HEK293 (cell line): ENCODE results near the gene ASPDH.

Experiments used
- CTCF ChIA-PET: fragments of 350-600 bp; formaldehyde crosslinking; extraction: SDS; loops from one replicate; lab custom pipeline; 2021; ENCODE audit warnings: antibody characterized with exemption; lab: Yijun Ruan, JAX
- POLR2A ChIA-PET: fragments of 300-600 bp; formaldehyde crosslinking; extraction: SDS; loops from one replicate; lab custom pipeline; 2020; ENCODE audit warnings: antibody characterized with exemption, inconsistent platforms; lab: Yijun Ruan, JAX
- H3K27ac ChIP-seq: fragments of 200-500 bp; sonication (Bioruptor generic); 2 replicates; pipeline ENCODE4 v1.5.1; 2014; ENCODE audit warnings: low read depth, low read length, control low read depth, inconsistent platforms; ENCODE audit errors: extremely low read depth
- H3K36me3 ChIP-seq, 2 experiments: fragments of 200-500 bp in 1 of 2; sonication (Bioruptor generic) in 1 of 2; 1 replicate in 1 of 2; 2 replicates in 1 of 2; pipeline ENCODE4 v1.5.1; 2014 to 2017; ENCODE audit warnings: inconsistent platforms in 2 of 2, low read length in 2 of 2; ENCODE audit not compliant: control insufficient read depth in 2 of 2, insufficient read depth in 1 of 2
- H3K4me1 ChIP-seq: fragments of 200-500 bp; sonication (Bioruptor generic); 2 replicates; pipeline ENCODE4 v1.5.1; 2014; ENCODE audit warnings: mild to moderate bottlenecking, low read length, inconsistent platforms; ENCODE audit not compliant: control insufficient read depth, insufficient read depth
- H3K4me3 ChIP-seq: 2 replicates; pipeline ENCODE4 v1.5.1; 2011; ENCODE audit warnings: low read depth, mild to moderate bottlenecking, control low read depth, low read length, moderate library complexity
- H3K9me3 ChIP-seq: fragments of 200-500 bp; sonication (Bioruptor generic); 2 replicates; pipeline ENCODE4 v1.5.1; 2014; ENCODE audit warnings: low read depth, low read length, inconsistent platforms; ENCODE audit not compliant: control insufficient read depth, insufficient read depth
- BCL11A ChIP-seq: fragments of 450-650 bp; formaldehyde crosslinking; IDR thresholded peaks from 2 replicates; pipeline ENCODE4 v1.5.1; 2016; ENCODE audit warnings: low read depth, missing biosample characterization, missing genetic modification characterization
- GLI4 ChIP-seq: fragments of 450-650 bp; formaldehyde crosslinking; IDR thresholded peaks from 2 replicates; pipeline ENCODE4 v1.5.1; 2016; ENCODE audit warnings: missing biosample characterization, missing genetic modification characterization
- GLIS1 ChIP-seq: fragments of 450-650 bp; formaldehyde crosslinking; IDR thresholded peaks from 2 replicates; pipeline ENCODE4 v1.5.1; 2016; ENCODE audit warnings: missing biosample characterization, missing genetic modification characterization
- OSR2 ChIP-seq: fragments of 450-650 bp; formaldehyde crosslinking; IDR thresholded peaks from 2 replicates; pipeline ENCODE4 v1.5.1; 2016; ENCODE audit warnings: missing biosample characterization, missing genetic modification characterization
- PATZ1 ChIP-seq: fragments of 450-650 bp; formaldehyde crosslinking; IDR thresholded peaks from 2 replicates; pipeline ENCODE4 v1.5.1; 2016; ENCODE audit warnings: missing biosample characterization, missing genetic modification characterization
- PRDM1 ChIP-seq: fragments of 450-650 bp; formaldehyde crosslinking; IDR thresholded peaks from 2 replicates; pipeline ENCODE4; 2016; ENCODE audit warnings: missing biosample characterization, missing genetic modification characterization
- SP3 ChIP-seq: fragments of 450-650 bp; formaldehyde crosslinking; IDR thresholded peaks from 2 replicates; pipeline ENCODE4 v1.5.1; 2016; ENCODE audit warnings: missing biosample characterization, missing genetic modification characterization
- ZBTB17 ChIP-seq: fragments of 450-650 bp; formaldehyde crosslinking; IDR thresholded peaks from 2 replicates; pipeline ENCODE4 v1.5.1; 2016; ENCODE audit warnings: missing biosample characterization, missing genetic modification characterization
- ZBTB20 ChIP-seq: fragments of 450-650 bp; formaldehyde crosslinking; IDR thresholded peaks from 2 replicates; pipeline ENCODE4 v1.5.1; 2016; ENCODE audit warnings: missing biosample characterization, missing genetic modification characterization
- ZBTB44 ChIP-seq: fragments of 450-650 bp; IDR thresholded peaks from 2 replicates; pipeline ENCODE4 v1.5.1; 2018; ENCODE audit warnings: missing biosample characterization, mild to moderate bottlenecking, missing genetic modification characterization
- ZBTB48 ChIP-seq: fragments of 450-650 bp; formaldehyde crosslinking; IDR thresholded peaks from 2 replicates; pipeline ENCODE4 v1.5.1; 2016; ENCODE audit warnings: missing biosample characterization, missing genetic modification characterization
- ZEB2 ChIP-seq: fragments of 450-650 bp; formaldehyde crosslinking; IDR thresholded peaks from 2 replicates; pipeline ENCODE4 v1.5.1; 2016; ENCODE audit warnings: missing biosample characterization, missing genetic modification characterization
- ZNF112 ChIP-seq: fragments of 450-650 bp; formaldehyde crosslinking; IDR thresholded peaks from 2 replicates; pipeline ENCODE4 v1.5.0; 2017; ENCODE audit warnings: missing biosample characterization, missing genetic modification characterization
- ZNF146 ChIP-seq: fragments of 450-650 bp; formaldehyde crosslinking; IDR thresholded peaks from 2 replicates; pipeline ENCODE4 v1.5.1; 2016; ENCODE audit warnings: missing biosample characterization, missing genetic modification characterization
- ZNF157 ChIP-seq: fragments of 450-650 bp; formaldehyde crosslinking; IDR thresholded peaks from 2 replicates; pipeline ENCODE4 v1.5.1; 2016; ENCODE audit warnings: missing biosample characterization, missing genetic modification characterization
- ZNF169 ChIP-seq: fragments of 450-650 bp; formaldehyde crosslinking; IDR thresholded peaks from 2 replicates; pipeline ENCODE4 v1.5.1; 2016; ENCODE audit warnings: missing biosample characterization, missing genetic modification characterization
- ZNF175 ChIP-seq: fragments of 450-650 bp; formaldehyde crosslinking; IDR thresholded peaks from 2 replicates; pipeline ENCODE4 v1.5.1; 2016; ENCODE audit warnings: missing biosample characterization, missing genetic modification characterization
- ZNF184 ChIP-seq: fragments of 450-650 bp; IDR thresholded peaks from 2 replicates; pipeline ENCODE4 v1.5.1; 2018; ENCODE audit warnings: missing biosample characterization, mild to moderate bottlenecking, missing genetic modification characterization
- ZNF202 ChIP-seq: fragments of 450-650 bp; formaldehyde crosslinking; IDR thresholded peaks from 2 replicates; pipeline ENCODE4 v1.5.1; 2016; ENCODE audit warnings: missing biosample characterization, missing genetic modification characterization, borderline replicate concordance
- ZNF266 ChIP-seq: fragments of 450-650 bp; formaldehyde crosslinking; IDR thresholded peaks from 2 replicates; pipeline ENCODE4 v1.5.1; 2016; ENCODE audit warnings: missing biosample characterization, missing genetic modification characterization, low read depth
- ZNF274 ChIP-seq, 2 experiments: fragments of 200-500 bp in 1 of 2; fragments of 450-650 bp in 1 of 2; sonication (Bioruptor generic) in 1 of 2; formaldehyde crosslinking in 1 of 2; IDR thresholded peaks; 2 replicates each; pipeline versions ENCODE4 v1.5.1 to v1.6.1; 2014 to 2016; ENCODE audit warnings: borderline replicate concordance in 1 of 2, inconsistent platforms in 1 of 2, low read length in 1 of 2, missing biosample characterization in 1 of 2, missing genetic modification characterization in 1 of 2
- ZNF350 ChIP-seq: fragments of 450-650 bp; formaldehyde crosslinking; IDR thresholded peaks from 2 replicates; pipeline ENCODE4 v1.5.0; 2017; ENCODE audit warnings: missing biosample characterization, mild to moderate bottlenecking, missing genetic modification characterization
- ZNF366 ChIP-seq: fragments of 450-650 bp; formaldehyde crosslinking; conservative IDR thresholded peaks from 2 replicates; pipeline ENCODE4 v1.5.1; 2016; ENCODE audit warnings: missing biosample characterization, missing genetic modification characterization
- ZNF433 ChIP-seq: fragments of 450-650 bp; formaldehyde crosslinking; IDR thresholded peaks from 2 replicates; pipeline ENCODE4 v1.5.1; 2016; ENCODE audit warnings: missing biosample characterization, missing genetic modification characterization, low read depth
- ZNF473 ChIP-seq: fragments of 450-650 bp; formaldehyde crosslinking; IDR thresholded peaks from 2 replicates; pipeline ENCODE4 v1.5.1; 2017; ENCODE audit warnings: missing biosample characterization, missing genetic modification characterization
- ZNF548 ChIP-seq: fragments of 450-650 bp; formaldehyde crosslinking; IDR thresholded peaks from 2 replicates; pipeline ENCODE4 v1.5.1; 2016; ENCODE audit warnings: missing biosample characterization, missing genetic modification characterization
- ZNF585B ChIP-seq: fragments of 450-650 bp; formaldehyde crosslinking; IDR thresholded peaks from 2 replicates; pipeline ENCODE4 v1.5.1; 2016; ENCODE audit warnings: missing biosample characterization, missing genetic modification characterization
- ZNF596 ChIP-seq: fragments of 450-650 bp; IDR thresholded peaks from 2 replicates; pipeline ENCODE4 v1.5.0; 2018; ENCODE audit warnings: missing biosample characterization, mild to moderate bottlenecking, missing genetic modification characterization, moderate library complexity
- ZNF670 ChIP-seq: fragments of 450-650 bp; formaldehyde crosslinking; IDR thresholded peaks from 2 replicates; pipeline ENCODE4 v1.5.1; 2016; ENCODE audit warnings: missing biosample characterization, missing genetic modification characterization, low read depth
- TF ChIP-seq, protein P1 (sequence below): fragments of 450-650 bp; formaldehyde crosslinking; IDR thresholded peaks from 2 replicates; pipeline ENCODE4 v1.5.1; 2016; ENCODE audit warnings: missing biosample characterization, missing genetic modification characterization

The ASPDH gene

DNA sequence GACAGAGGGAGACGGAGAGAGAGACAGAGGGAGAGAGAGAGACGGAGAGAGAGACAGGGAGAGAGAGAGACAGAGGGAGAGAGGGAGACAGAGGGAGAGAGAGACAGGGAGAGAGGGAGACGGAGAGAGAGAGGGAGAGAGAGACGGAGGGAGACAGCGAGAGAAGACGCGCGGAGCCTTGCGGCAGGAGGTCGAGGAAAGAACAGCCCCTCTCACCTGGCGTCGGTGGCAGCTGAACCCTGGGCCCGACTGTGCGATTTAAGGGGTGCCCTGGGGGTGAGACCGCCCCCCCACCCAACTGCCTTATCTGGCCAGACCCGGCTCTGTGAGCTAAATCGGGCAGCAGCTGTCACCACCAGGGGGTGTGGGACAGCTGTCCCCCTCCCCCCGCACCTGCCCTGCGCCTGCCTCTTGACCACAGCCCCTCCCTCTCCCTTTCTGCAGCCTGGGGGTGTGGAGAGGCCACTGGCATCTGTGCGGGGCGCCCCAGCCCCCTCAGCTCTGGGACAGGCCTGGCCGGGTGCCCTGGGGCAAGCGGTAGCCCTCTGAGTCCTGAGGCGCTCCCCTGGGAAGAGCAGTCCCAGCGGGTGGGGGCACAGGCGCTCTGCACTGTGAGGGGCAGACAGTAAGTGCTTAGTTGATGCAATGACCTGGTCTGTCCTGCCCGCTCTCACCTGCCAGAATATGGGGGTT, 13.5 kb downstream of the ASPDH start (continued):
- TF ChIP-seq ZNF366 (tag by site-specific recombination), result peak; percentile 95
- no peak for TF ChIP-seq ZNF670
- peak; percentile 28; the same call in 1 of the 2 replicates for TF ChIP-seq GLI4 (tag by site-specific recombination)
- TF ChIP-seq ZNF548, result no peak
- TF ChIP-seq ZNF585B (tag by site-specific recombination), result no peak
- TF ChIP-seq ZNF157 (tag by site-specific recombination), result no peak
- no peak for TF ChIP-seq OSR2 (tag by site-specific recombination)
- TF ChIP-seq SP3, result no peak
- TF ChIP-seq ZNF274 (IDR thresholded peaks at IDR 0.05; ENCODE audit: low read length), result no peak
- TF ChIP-seq ZNF274 (tag by site-specific recombination; IDR thresholded peaks at IDR 0.05; ENCODE audit: borderline replicate concordance), result no peak
- TF ChIP-seq ZBTB17 (tag by site-specific recombination), result no peak
- TF ChIP-seq PRDM1 (tag by site-specific recombination), result 0 out of 2 replicates have a peak, but pooled peaks have one; percentile 5
- no peak for TF ChIP-seq ZNF146 (tag by site-specific recombination)
- no peak for TF ChIP-seq ZNF175 (tag by site-specific recombination)
- TF ChIP-seq ZBTB20 (tag by site-specific recombination), result no peak
- TF ChIP-seq ZNF433 (tag by site-specific recombination), result no peak
- no peak for TF ChIP-seq ZNF266 (tag by site-specific recombination)
- TF ChIP-seq, protein P1, sequence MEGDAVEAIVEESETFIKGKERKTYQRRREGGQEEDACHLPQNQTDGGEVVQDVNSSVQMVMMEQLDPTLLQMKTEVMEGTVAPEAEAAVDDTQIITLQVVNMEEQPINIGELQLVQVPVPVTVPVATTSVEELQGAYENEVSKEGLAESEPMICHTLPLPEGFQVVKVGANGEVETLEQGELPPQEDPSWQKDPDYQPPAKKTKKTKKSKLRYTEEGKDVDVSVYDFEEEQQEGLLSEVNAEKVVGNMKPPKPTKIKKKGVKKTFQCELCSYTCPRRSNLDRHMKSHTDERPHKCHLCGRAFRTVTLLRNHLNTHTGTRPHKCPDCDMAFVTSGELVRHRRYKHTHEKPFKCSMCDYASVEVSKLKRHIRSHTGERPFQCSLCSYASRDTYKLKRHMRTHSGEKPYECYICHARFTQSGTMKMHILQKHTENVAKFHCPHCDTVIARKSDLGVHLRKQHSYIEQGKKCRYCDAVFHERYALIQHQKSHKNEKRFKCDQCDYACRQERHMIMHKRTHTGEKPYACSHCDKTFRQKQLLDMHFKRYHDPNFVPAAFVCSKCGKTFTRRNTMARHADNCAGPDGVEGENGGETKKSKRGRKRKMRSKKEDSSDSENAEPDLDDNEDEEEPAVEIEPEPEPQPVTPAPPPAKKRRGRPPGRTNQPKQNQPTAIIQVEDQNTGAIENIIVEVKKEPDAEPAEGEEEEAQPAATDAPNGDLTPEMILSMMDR (tag by site-specific recombination), result peak; percentile 18; the same call in 1 of the 2 replicates
- TF ChIP-seq ZEB2, result peak; percentile 54; the same call in 1 of the 2 replicates
- TF ChIP-seq ZBTB44 (tag by site-specific recombination), result no peak
- 0 out of 2 replicates have a peak, but pooled peaks have one; percentile 15 for TF ChIP-seq BCL11A
- TF ChIP-seq GLIS1 (tag by site-specific recombination), result peak; percentile 84
- peak; percentile 96; the same call in 1 of the 2 replicates for TF ChIP-seq ZNF169 (tag by site-specific recombination)

DNA sequence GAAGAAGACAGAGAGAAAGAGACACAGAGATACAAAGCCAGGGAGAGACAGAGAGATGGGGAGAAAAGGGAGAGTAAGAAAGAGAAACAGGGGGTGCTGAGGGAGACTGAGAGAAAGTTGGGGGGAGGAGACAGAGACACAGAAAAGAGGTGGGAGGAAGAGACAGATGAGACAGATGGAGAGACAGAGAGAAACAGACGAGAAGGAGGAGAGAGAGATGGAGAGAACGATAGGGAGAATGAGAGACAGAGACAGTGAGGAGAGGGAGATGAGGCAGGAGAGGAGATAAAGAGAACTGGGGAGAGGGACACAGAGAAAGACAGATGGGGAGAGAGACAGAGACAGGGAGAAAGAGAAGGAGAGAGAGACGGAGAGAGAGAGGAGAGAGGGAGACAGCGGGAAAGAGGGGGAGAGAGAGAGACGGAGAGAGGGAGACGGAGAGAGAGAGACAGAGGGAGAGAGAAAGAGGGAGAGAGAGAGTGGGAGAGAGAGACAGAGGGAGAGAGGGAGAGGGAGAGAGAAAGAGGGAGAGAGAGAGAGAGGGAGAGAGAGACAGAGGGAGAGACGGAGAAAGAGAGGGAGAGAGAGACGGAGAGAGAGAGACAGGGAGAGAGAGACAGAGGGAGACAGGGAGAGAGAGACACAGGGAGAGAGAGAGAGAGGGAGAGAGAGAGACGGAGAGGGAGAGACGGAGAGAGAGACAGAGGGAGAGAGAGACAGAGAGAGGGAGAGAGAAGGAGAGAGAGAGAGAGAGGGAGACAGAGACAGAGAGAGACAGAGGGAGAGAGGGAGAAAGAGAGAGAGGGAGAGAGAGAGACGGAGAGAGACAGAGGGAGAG, 15.3 kb downstream of the ASPDH start:
- POLR2A ChIA-PET, result no interaction called here
- Histone ChIP-seq H3K4me3 (no peak overlapping the region), H3K27ac (no peak overlapping the region)
- peak; percentile 99 for TF ChIP-seq ZNF169 (tag by site-specific recombination)
- TF ChIP-seq PATZ1 (tag by site-specific recombination), result 0 out of 2 replicates have a peak, but pooled peaks have one; percentile 12
- no peak for TF ChIP-seq ZNF473
- no peak for TF ChIP-seq ZNF184 (tag by site-specific recombination)
- TF ChIP-seq BCL11A, result no peak
- no peak for TF ChIP-seq ZNF112 (tag by site-specific recombination)
- TF ChIP-seq ZNF366 (tag by site-specific recombination), result peak; percentile 97
- no peak for TF ChIP-seq ZNF350
- no peak for TF ChIP-seq ZBTB48
- TF ChIP-seq PRDM1 (tag by site-specific recombination), result peak; percentile 98
- TF ChIP-seq ZNF202, result peak; percentile 94
- TF ChIP-seq ZNF596, result peak; percentile 98
- TF ChIP-seq, all 188 proteins: peak for 6
- Histone ChIP-seq H3K4me1 (peaks cover 7% of the 10 kb centered on the region), H3K9me3 (no peaks in the 10 kb centered on the region), H3K36me3 (no peaks in the 10 kb centered on the region)
- CTCF ChIA-PET, result no interaction called here
